IMR-90 (cell line): ENCODE results near the gene HPSE2. TPM values are rescaled to one million over a fixed set of nuclear protein-coding genes. Genes with fewer than 3 reads are reported as not detected.
A peak's percentile ranks its signal among the peaks of the same experiment; 100 is the strongest.

Source experiments
- ATAC-seq: fragments of 200-7000 bp; cut with Tn5 transposase; 2 replicates; pipeline ENCODE4 v1.9.1; 2020; ENCODE audit warnings: low read depth, mild to moderate bottlenecking, moderate library complexity
- BruUV-seq: library from RNA; stranded (reverse); fragments of 400-500 nt; replicated peaks from 2 replicates; lab custom pipeline; 2021; lab: Mats Ljungman, UMichigan
- CTCF ChIA-PET: fragments of 300-600 bp; formaldehyde crosslinking; extraction: SDS; loops from one replicate; lab custom pipeline; 2021; ENCODE audit warnings: antibody characterized with exemption; lab: Yijun Ruan, JAX
- POLR2A ChIA-PET: fragments of 300-600 bp; sonication (Branson Sonifier 250); formaldehyde crosslinking; loops from one replicate; lab custom pipeline; 2022; ENCODE audit warnings: antibody characterized with exemption; ENCODE audit not compliant: unreplicated experiment; lab: Charles Lee
- DNase-seq: peaks from one replicate; pipeline ENCODE4 v3.0.0; 2013
- H2AFZ ChIP-seq: replicated peaks from 2 replicates; pipeline ENCODE3; 2013; ENCODE audit warnings: low read length, mild to moderate bottlenecking; ENCODE audit not compliant: poor library complexity
- H2AK5ac ChIP-seq: 2 replicates; pipeline ENCODE4 v1.6.1; 2013; ENCODE audit warnings: low read depth, low read length, inconsistent platforms
- H2AK9ac ChIP-seq: replicated peaks from 2 replicates; pipeline ENCODE3; 2013; ENCODE audit warnings: mild to moderate bottlenecking, low read depth, low read length, moderate library complexity; ENCODE audit not compliant: poor library complexity
- H2BK120ac ChIP-seq: 2 replicates; pipeline ENCODE4 v1.6.1; 2013; ENCODE audit warnings: low read depth, low read length, inconsistent platforms
- H2BK15ac ChIP-seq: 3 replicates; pipeline ENCODE4 v1.6.1; 2013; ENCODE audit warnings: low read depth, low read length, inconsistent platforms
- H2BK20ac ChIP-seq: 2 replicates; pipeline ENCODE4 v1.6.1; 2013; ENCODE audit warnings: low read depth, mild to moderate bottlenecking, inconsistent platforms, low read length, moderate library complexity
- H2BK5ac ChIP-seq: 2 replicates; pipeline ENCODE4 v1.6.1; 2013; ENCODE audit warnings: mild to moderate bottlenecking, low read depth, low read length, inconsistent platforms; ENCODE audit not compliant: poor library complexity, severe bottlenecking
- H3K14ac ChIP-seq: replicated peaks from 2 replicates; pipeline ENCODE4 v1.6.1; 2013; ENCODE audit warnings: low read depth, low read length, inconsistent platforms
- H3K18ac ChIP-seq: 2 replicates; pipeline ENCODE4 v1.6.1; 2013; ENCODE audit warnings: low read depth, low read length, control low read depth
- H3K23ac ChIP-seq: 2 replicates; pipeline ENCODE4 v1.6.1; 2013; ENCODE audit warnings: low read depth, low read length, inconsistent platforms
- H3K27ac ChIP-seq: 2 replicates; pipeline ENCODE4 v1.5.1; 2013; ENCODE audit warnings: mild to moderate bottlenecking, control low read depth, low read length; ENCODE audit not compliant: insufficient read depth
- H3K27me3 ChIP-seq: 2 replicates; pipeline ENCODE4 v1.6.1; 2013; ENCODE audit warnings: low read length; ENCODE audit not compliant: control insufficient read depth, insufficient read depth
- H3K36me3 ChIP-seq: 2 replicates; pipeline ENCODE4 v1.6.1; 2013; ENCODE audit warnings: low read length, mixed read lengths; ENCODE audit not compliant: control insufficient read depth, insufficient read depth
- H3K4ac ChIP-seq: 2 replicates; pipeline ENCODE4 v1.6.1; 2013; ENCODE audit warnings: low read depth, low read length, inconsistent platforms
- H3K4me1 ChIP-seq: 2 replicates; pipeline ENCODE4 v1.6.1; 2013; ENCODE audit warnings: low read length, mixed read lengths; ENCODE audit not compliant: control insufficient read depth, insufficient read depth
- H3K4me2 ChIP-seq: 2 replicates; pipeline ENCODE4 v1.6.1; 2013; ENCODE audit warnings: low read depth, mild to moderate bottlenecking, control low read depth, low read length, moderate library complexity
- H3K4me3 ChIP-seq: 2 replicates; pipeline ENCODE4 v1.5.1; 2013; ENCODE audit warnings: low read depth, mild to moderate bottlenecking, control low read depth, low read length, moderate library complexity; ENCODE audit not compliant: insufficient read depth
- H3K56ac ChIP-seq: 2 replicates; pipeline ENCODE4 v1.6.1; 2013; ENCODE audit warnings: low read length, inconsistent platforms; ENCODE audit not compliant: insufficient read depth; ENCODE audit errors: extremely low read depth
- H3K79me1 ChIP-seq, 2 experiments: 2 replicates each; pipeline ENCODE4 v1.6.1; 2013; ENCODE audit warnings: low read length in 2 of 2, inconsistent platforms in 1 of 2, low read depth in 1 of 2
- H3K9ac ChIP-seq: 2 replicates; pipeline ENCODE4 v1.6.1; 2013; ENCODE audit warnings: low read depth, low read length, control low read depth
- H3K9me1 ChIP-seq: 2 replicates; pipeline ENCODE4 v1.6.1; 2013; ENCODE audit warnings: low read length, inconsistent platforms; ENCODE audit not compliant: insufficient read depth
- H3K9me3 ChIP-seq: 2 replicates; pipeline ENCODE4 v1.6.1; 2013; ENCODE audit warnings: low read length; ENCODE audit not compliant: control insufficient read depth, insufficient read depth
- H4K20me1 ChIP-seq: 2 replicates; pipeline ENCODE4 v1.6.1; 2013; ENCODE audit warnings: low read length, inconsistent platforms; ENCODE audit not compliant: insufficient read depth
- H4K5ac ChIP-seq: 2 replicates; pipeline ENCODE4 v1.6.1; 2013; ENCODE audit warnings: mild to moderate bottlenecking, low read depth, low read length, control low read depth
- H4K8ac ChIP-seq, 2 experiments: 2 replicates each; pipeline ENCODE4 v1.6.1; 2013; ENCODE audit warnings: low read depth in 2 of 2, low read length in 2 of 2, control low read depth in 1 of 2, inconsistent platforms in 1 of 2
- H4K91ac ChIP-seq: 2 replicates; pipeline ENCODE4 v1.6.1; 2013; ENCODE audit warnings: low read depth, low read length, inconsistent platforms; ENCODE audit not compliant: insufficient read depth
- BHLHE40 ChIP-seq: fragments of 150-350 bp; IDR thresholded peaks from 2 replicates; pipeline ENCODE4 v1.6.1; 2016; ENCODE audit warnings: mild to moderate bottlenecking, low read depth, low read length
- MAFK ChIP-seq: IDR thresholded peaks from 2 replicates; pipeline ENCODE4 v1.6.1; 2012; ENCODE audit warnings: low read depth, low read length, improper control_type of control experiment
- MAZ ChIP-seq: IDR thresholded peaks from 2 replicates; pipeline ENCODE4 v1.6.1; 2012; ENCODE audit warnings: low read depth, mild to moderate bottlenecking, low read length, improper control_type of control experiment, moderate library complexity, borderline replicate concordance
- MXI1 ChIP-seq: IDR thresholded peaks from 2 replicates; pipeline ENCODE4 v1.6.1; 2012; ENCODE audit warnings: low read depth, mild to moderate bottlenecking, low read length, moderate library complexity, borderline replicate concordance
- NFE2L2 ChIP-seq: fragments of 150-350 bp; IDR thresholded peaks from 2 replicates; pipeline ENCODE4 v1.6.1; 2016; ENCODE audit warnings: low read depth, mild to moderate bottlenecking, low read length
- RCOR1 ChIP-seq: IDR thresholded peaks from 2 replicates; pipeline ENCODE4 v1.6.1; 2012; ENCODE audit warnings: mild to moderate bottlenecking, low read length, improper control_type of control experiment; ENCODE audit not compliant: insufficient replicate concordance
- RFX5 ChIP-seq: IDR thresholded peaks from 2 replicates; pipeline ENCODE4 v1.8.0; 2012; ENCODE audit warnings: low read depth, mild to moderate bottlenecking, low read length, moderate library complexity
- SMC3 ChIP-seq: fragments of 150-350 bp; IDR thresholded peaks from 2 replicates; pipeline ENCODE4 v1.6.1; 2016; ENCODE audit warnings: low read depth, mild to moderate bottlenecking, antibody characterized with exemption, low read length, moderate library complexity
- WGBS, 2 experiments: methylation state at CpG; one replicate each; pipeline versions ENCODE4 v1.1.5 to v1.1.7; 2013; ENCODE audit warnings: missing lambda C conversion rate in 2 of 2; ENCODE audit not compliant: insufficient read length in 1 of 2; ENCODE audit errors: extremely low coverage in 2 of 2; 5-methylcytosine and 5-hydroxymethylcytosine counted together
- dilution Hi-C: fragments of 300-500 bp; cut with HindIII; formaldehyde crosslinking; loops from one replicate; pipeline ENCODE4 v1.14.3; 2018; ENCODE audit warnings: low sequenced_read_pairs; ENCODE audit not compliant: unreplicated experiment
- in situ Hi-C: fragments of 300-500 bp; cut with MboI; formaldehyde crosslinking; loops from 3 replicates; pipeline ENCODE4 v1.14.3; 2019; ENCODE audit warnings: low sequenced_read_pairs, inconsistent platforms, mixed read lengths
- intact Hi-C: fragments of 100-400 bp; cut with micrococcal nuclease; formaldehyde crosslinking; loops from 2 replicates; pipeline ENCODE4 v1.10.0; 2022
- polyA plus RNA-seq, 3 experiments: library from polyadenylated mRNA; depleted of rRNA; stranded (reverse); fragments of >200 nt; gene quantifications; 2 replicates each; pipeline ENCODE4 v1.2.3, GENCODE V29; 2012; ENCODE audit warnings: low replicate concordance in 1 of 3
- total RNA-seq: library from RNA; depleted of rRNA; stranded (reverse); fragments of >200 nt; gene quantifications from 2 replicates; pipeline ENCODE4 v1.2.3, GENCODE V29; 2012
- TF ChIP-seq, protein P1 (sequence below): fragments of 150-350 bp; IDR thresholded peaks from 2 replicates; pipeline ENCODE4 v1.6.1; 2017; ENCODE audit warnings: mild to moderate bottlenecking, antibody characterized with exemption, low read length, low read depth

HPSE2 gene
- total and polyA plus RNA-seq, 2 of the 4 experiments (the other 2 are of a cell fraction): not detected

DNA sequence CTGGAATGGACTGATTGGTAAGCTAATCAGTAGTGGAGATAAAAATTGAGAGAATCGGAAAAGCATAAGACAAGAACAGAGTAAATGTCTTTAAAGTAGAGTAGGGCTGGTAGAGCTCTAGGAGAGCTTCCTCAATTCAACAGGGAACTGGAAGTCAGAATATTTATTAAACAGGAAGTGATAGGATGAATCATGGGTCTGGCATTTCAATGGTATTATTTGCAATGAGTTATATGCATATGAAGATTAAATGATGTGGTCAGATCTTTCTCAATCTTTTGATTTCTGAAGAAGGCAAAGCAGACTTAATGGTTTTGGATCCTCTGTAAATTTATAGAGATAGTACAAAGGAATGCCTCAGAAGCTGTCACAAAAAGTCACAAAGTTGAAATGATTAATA, 349.0 kb downstream of the HPSE2 start:
- Histone ChIP-seq H3K4me3 (no peak overlapping the region), H2BK120ac (no peak overlapping the region), H3K14ac (no peak overlapping the region), H4K5ac (no peak overlapping the region), H3K36me3 (no peaks in the 10 kb centered on the region), H2BK5ac (no peak overlapping the region), H3K4me1 (no peaks in the 10 kb centered on the region), H2AK9ac (no peak overlapping the region), H3K23ac (no peak overlapping the region), H3K9me1 (no peaks in the 10 kb centered on the region), H2BK15ac (no peak overlapping the region), H2AK5ac (no peak overlapping the region), H2BK20ac (no peak overlapping the region), H4K91ac (no peak overlapping the region), H3K9me3 (no peaks in the 10 kb centered on the region), H2AFZ (no peak overlapping the region), H3K27me3 (no peaks in the 10 kb centered on the region), H3K56ac (no peak overlapping the region), H3K9ac (no peak overlapping the region), H3K27ac (no peak overlapping the region), H3K4ac (no peak overlapping the region), H4K20me1 (no peaks in the 10 kb centered on the region), H3K79me1 (no peaks in the 10 kb centered on the region), H4K8ac (no peak overlapping the region), H3K18ac (no peak overlapping the region), H3K4me2 (no peak overlapping the region)
- ATAC-seq (no peak), DNase-seq (peak; percentile 31)
- ChIA-PET POLR2A (interaction anchor here (0.6 kb wide), 1 partner anchor 46 kb away, joined by 5 read pairs; no protein-coding TSS in a partner anchor), CTCF (no interaction called here)
- dilution Hi-C loops: no loop called here
- intact Hi-C loops: no loop called here
- no peak for TF ChIP-seq RFX5
- no peak for TF ChIP-seq MXI1
- TF ChIP-seq NFE2L2: no peak
- no peak for TF ChIP-seq SMC3
- no peak for TF ChIP-seq BHLHE40
- TF ChIP-seq MAZ: no peak
- TF ChIP-seq, protein P1, sequence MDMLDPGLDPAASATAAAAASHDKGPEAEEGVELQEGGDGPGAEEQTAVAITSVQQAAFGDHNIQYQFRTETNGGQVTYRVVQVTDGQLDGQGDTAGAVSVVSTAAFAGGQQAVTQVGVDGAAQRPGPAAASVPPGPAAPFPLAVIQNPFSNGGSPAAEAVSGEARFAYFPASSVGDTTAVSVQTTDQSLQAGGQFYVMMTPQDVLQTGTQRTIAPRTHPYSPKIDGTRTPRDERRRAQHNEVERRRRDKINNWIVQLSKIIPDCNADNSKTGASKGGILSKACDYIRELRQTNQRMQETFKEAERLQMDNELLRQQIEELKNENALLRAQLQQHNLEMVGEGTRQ: no peak
- no peak for TF ChIP-seq MAFK
- no peak for TF ChIP-seq RCOR1
- in situ Hi-C loops: no loop called here
- 86% methylated on average over 1 of the region's 1 CpG; no CpG with 5 or more reads in 1 of the 2 experiments for WGBS, 2 experiments
- BruUV-seq: no TSS peak
